SK-N-SH treated with all-trans-retinoic acid at 6 μM for 48 hours (cell line): ENCODE data around the gene KIF1A.

Experiments used
- ARNTL ChIP-seq: fragments of 450-650 bp; formaldehyde crosslinking; IDR thresholded peaks from 2 replicates; pipeline ENCODE4 v1.5.0; 2020; ENCODE audit warnings: low read depth, mild to moderate bottlenecking, moderate library complexity, borderline replicate concordance
- BACH2 ChIP-seq: fragments of 250-450 bp; sonication (Bioruptor Pico); IDR thresholded peaks from 2 replicates; pipeline ENCODE4 v1.9.0; 2021; ENCODE audit warnings: mild to moderate bottlenecking, borderline replicate concordance
- CREB5 ChIP-seq: fragments of 250-450 bp; sonication (Bioruptor Pico); IDR thresholded peaks from 2 replicates; pipeline ENCODE4 v1.5.1; 2020; ENCODE audit warnings: low read depth, mild to moderate bottlenecking, moderate library complexity
- ESRRG ChIP-seq: fragments of 250-450 bp; sonication (Bioruptor Pico); IDR thresholded peaks from 2 replicates; pipeline ENCODE4 v1.6.1; 2021; ENCODE audit warnings: mild to moderate bottlenecking
- OSR1 ChIP-seq: fragments of 250-450 bp; sonication (Bioruptor Pico); IDR thresholded peaks from 2 replicates; pipeline ENCODE4 v1.8.0; 2022; ENCODE audit warnings: moderate library complexity, mild to moderate bottlenecking, inconsistent platforms
- PATZ1 ChIP-seq: fragments of 250-450 bp; sonication (Bioruptor Pico); IDR thresholded peaks from 2 replicates; pipeline ENCODE4 v1.8.0; 2020; ENCODE audit warnings: mild to moderate bottlenecking, moderate library complexity, borderline replicate concordance
- RARB ChIP-seq: fragments of 250-450 bp; sonication (Bioruptor Pico); IDR thresholded peaks from 2 replicates; pipeline ENCODE4 v1.8.0; 2021; ENCODE audit warnings: mild to moderate bottlenecking, moderate library complexity
- SNAI2 ChIP-seq: fragments of 250-450 bp; sonication (Bioruptor Pico); IDR thresholded peaks from 2 replicates; pipeline ENCODE4 v1.5.0; 2020; ENCODE audit warnings: mild to moderate bottlenecking, moderate library complexity
- ZFP3 ChIP-seq: fragments of 250-450 bp; sonication (Bioruptor Pico); IDR thresholded peaks from 2 replicates; pipeline ENCODE4 v1.5.0; 2020; ENCODE audit warnings: mild to moderate bottlenecking, moderate library complexity
- ZNF565 ChIP-seq: fragments of 450-650 bp; formaldehyde crosslinking; conservative IDR thresholded peaks from 2 replicates; pipeline ENCODE4 v1.5.0; 2020; ENCODE audit warnings: low read depth, mild to moderate bottlenecking, moderate library complexity
- ZNF8 ChIP-seq: fragments of 450-650 bp; formaldehyde crosslinking; IDR thresholded peaks from 2 replicates; pipeline ENCODE4 v1.5.0; 2020; ENCODE audit warnings: mild to moderate bottlenecking, moderate library complexity
- TF ChIP-seq, protein P1 (sequence below): fragments of 250-450 bp; sonication (Bioruptor Pico); IDR thresholded peaks from 2 replicates; pipeline ENCODE4 v1.5.1; 2021; ENCODE audit warnings: mild to moderate bottlenecking, moderate library complexity

DNA sequence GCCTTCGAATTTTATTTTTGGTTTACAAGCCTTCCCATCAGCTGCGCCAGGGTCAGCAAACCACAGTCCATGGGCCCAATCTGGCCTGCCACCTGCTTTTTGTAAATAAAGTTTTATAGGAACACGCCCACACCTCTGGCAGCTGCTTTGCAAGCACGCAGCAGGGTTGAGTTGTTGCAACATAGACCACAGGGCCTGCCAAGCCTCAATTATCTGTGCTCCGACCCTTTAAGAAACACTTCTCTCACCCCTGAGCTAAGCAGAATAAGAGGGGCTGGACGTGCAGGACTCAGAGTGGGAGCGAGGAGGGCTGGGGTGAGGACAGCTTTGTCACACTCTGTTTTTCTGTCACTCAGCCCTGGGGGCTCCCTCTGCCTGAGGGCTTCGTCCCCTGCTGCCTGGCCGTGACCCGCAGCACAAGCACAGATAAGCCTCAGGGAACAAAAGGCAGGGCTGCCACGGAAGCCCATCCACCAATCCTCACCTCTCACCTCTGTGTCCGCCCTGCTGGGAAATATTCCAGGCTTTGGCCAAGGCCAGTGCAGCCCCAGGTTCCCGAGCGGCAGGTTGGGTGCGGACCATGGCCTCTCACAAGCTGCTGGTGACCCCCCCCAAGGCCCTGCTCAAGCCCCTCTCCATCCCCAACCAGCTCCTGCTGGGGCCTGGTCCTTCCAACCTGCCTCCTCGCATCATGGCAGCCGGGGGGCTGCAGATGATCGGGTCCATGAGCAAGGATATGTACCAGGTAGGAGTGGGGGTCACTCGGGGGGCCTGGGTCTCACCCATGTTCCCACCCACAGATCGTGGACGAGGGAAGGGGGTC is 48.5 kb upstream of the KIF1A start, which contains the start of gene AGXT:
- TF ChIP-seq RARB (no peak), ZFP3 (no peak), BACH2 (no peak), PATZ1 (CRISPR knock-in tag) (no peak), ZNF565 (CRISPR knock-in tag) (no peak), ZNF8 (CRISPR knock-in tag) (no peak), CREB5 (CRISPR knock-in tag) (no peak), ARNTL (CRISPR knock-in tag) (no peak), SNAI2 (CRISPR knock-in tag) (no peak), ESRRG (CRISPR knock-in tag) (no peak), OSR1 (CRISPR knock-in tag) (no peak)
- TF ChIP-seq, protein P1, sequence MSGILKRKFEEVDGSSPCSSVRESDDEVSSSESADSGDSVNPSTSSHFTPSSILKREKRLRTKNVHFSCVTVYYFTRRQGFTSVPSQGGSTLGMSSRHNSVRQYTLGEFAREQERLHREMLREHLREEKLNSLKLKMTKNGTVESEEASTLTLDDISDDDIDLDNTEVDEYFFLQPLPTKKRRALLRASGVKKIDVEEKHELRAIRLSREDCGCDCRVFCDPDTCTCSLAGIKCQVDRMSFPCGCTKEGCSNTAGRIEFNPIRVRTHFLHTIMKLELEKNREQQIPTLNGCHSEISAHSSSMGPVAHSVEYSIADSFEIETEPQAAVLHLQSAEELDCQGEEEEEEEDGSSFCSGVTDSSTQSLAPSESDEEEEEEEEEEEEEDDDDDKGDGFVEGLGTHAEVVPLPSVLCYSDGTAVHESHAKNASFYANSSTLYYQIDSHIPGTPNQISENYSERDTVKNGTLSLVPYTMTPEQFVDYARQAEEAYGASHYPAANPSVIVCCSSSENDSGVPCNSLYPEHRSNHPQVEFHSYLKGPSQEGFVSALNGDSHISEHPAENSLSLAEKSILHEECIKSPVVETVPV (CRISPR knock-in tag), result no peak
